ENCODE measurements around the gene GEMIN4.
"Not testable (repeated sequence)": the region's sequence is repeated elsewhere in the genome, so short reads cannot be mapped to it uniquely, and the experiment has no call there.

Gene GEMIN4

GRCh38 chr17:703081-703875, 48.8 kb downstream of the GEMIN4 start:
- DNase-seq (ENCODE audit: low spot score), result no peak

GRCh38 chr17:700504-701094, 51.5 kb downstream of the GEMIN4 start:
- DNase-seq (ENCODE audit: low spot score), result peak; percentile 70

- no peak for DNase-seq (ENCODE audit: low spot score)
These were observed 52.7 kb downstream of the GEMIN4 start for GRCh38 chr17:699345-699744.

- DNase-seq (ENCODE audit: low spot score), result not testable (repeated sequence)
These were observed 54.0 kb downstream of the GEMIN4 start for GRCh38 chr17:698096-698495.

- no peak for DNase-seq (ENCODE audit: low spot score)
These were observed 54.4 kb downstream of the GEMIN4 start for GRCh38 chr17:697682-698081.

GRCh38 chr17:696369-696768, 55.7 kb downstream of the GEMIN4 start:
- DNase-seq (ENCODE audit: low spot score), result no peak
